GM15510 (cell line): ENCODE results near the gene PRR7.

Source experiments
- POLR2A ChIP-seq: IDR thresholded peaks from 3 replicates; pipeline ENCODE4 v1.6.1; 2011; ENCODE audit warnings: borderline replicate concordance; ENCODE audit not compliant: insufficient read length; ENCODE audit errors: extremely low read depth

Gene PRR7

DNA sequence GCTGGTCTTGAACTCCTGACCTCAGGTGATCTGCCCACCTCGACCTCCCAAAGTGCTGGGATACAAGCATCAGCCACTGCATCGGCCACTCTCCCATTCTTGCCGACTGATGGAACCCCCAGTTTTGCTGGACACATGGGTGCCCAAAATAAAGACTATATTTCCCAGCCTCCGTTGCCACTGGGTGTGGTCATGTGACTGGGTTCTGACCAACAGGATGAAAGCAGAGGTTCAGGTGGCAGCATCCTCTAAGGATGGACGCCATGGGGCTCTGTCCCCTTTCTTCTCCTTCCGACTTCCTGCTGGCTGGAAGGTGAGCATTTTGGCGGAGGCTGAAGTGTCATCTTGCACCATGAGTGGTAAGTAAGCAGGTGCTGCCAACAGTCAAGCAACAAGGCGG, 40.5 kb downstream of the PRR7 start:
- TF ChIP-seq POLR2A, result no peak

DNA sequence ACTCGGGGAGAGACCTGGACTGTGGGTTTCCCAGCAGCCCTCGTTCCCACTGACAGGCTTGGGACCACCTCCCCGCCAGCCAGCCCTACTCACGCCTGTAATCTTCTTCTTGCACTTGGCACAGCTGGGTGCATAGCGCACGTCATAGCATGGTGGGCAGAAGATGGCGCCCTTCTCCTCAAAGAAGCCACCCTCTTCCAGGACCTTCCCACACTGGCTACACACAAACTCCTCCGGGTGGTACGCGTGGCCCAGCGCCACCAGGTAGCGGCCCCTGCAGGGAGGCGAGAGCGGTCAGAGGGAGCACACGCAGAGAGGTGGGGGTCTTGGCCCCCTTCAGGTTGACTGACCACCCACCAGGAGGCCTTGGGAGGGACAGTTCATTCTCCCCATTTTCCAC, 41.4 kb downstream of the PRR7 start:
- no peak for TF ChIP-seq POLR2A

DNA sequence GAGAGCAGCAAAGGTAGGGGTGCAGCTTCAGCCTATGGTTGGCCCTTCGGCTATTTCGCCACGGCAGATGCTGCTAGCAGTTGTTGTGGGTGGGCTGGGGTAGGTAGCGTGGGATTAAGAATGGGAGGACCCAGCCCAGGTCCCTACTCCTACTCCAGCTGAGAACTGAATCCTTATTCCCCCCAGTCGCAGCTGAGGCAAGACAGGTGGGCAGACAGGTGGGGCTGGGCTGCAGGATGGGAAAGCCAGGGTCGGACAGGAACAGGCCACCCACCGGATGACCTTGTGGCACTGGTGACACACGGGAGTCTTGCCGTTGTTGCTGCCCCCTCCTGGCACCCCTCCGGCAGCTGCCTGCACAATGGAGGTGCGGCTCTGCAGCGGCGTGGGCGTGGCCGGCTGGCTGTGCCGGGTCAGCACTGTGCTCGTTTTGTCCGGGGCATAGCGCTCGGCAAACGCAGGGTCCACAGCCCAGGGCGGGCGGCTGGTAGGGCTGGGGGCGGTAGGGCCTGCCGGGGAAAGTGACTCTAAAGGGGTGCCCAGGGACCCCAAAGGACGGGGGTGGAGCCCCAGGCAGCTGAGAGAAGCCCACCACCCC, 42.6 kb downstream of the PRR7 start:
- no peak for TF ChIP-seq POLR2A

DNA sequence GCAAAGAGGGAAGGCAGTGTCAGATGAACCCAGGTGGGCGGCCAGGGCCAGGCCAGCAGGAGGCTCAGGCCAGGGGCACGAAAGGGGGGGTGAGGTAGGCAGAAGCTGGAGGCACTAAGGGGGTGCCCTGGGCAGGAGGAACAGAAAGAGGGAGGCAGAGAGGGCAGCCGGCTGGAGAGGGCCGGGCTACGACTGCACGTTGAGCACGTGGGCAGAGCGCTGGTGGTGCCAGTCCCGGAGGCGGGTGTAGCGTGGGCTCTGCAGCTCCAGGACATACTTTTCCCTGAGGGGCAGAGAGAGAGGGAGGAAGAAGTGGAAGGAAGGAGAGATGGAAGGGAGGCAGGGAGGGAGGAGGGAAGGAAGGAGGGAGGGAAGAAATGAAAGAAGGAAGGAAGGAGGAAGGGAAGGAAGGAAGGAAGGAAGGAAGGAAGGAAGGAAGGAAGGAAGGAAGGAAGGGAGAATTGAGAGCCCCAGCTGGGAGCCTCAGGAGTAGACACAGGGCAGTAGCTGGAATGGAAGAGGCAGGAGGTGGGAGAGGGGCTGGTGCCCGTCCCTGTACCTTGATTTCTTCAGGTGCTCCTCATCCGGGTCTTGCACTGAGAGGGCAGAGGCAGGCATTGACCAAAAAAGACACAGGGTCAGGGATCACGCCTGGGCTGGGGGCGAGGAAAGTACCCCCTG, 43.8 kb downstream of the PRR7 start:
- no peak for TF ChIP-seq POLR2A

DNA sequence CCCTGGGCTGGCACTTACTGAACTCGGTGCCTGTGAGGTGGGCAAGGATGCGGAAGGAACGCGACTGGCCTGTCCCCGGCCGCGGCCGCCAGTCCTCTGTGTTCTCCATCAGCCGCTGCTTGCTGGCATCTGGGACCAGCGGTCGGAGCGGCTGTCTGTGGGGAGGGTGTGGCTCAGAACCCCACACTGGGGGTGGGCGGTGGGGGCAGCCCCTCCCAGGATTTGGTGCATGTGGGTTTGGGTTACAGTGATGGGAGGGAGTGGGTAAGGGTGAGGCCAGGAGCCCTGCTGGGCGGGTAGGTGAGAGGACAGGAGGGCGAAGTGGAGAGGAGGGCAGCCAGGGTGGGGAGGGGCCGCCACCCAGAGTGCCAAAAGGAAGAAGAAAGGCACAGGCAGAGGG, 44.4 kb downstream of the PRR7 start:
- no peak for TF ChIP-seq POLR2A

DNA sequence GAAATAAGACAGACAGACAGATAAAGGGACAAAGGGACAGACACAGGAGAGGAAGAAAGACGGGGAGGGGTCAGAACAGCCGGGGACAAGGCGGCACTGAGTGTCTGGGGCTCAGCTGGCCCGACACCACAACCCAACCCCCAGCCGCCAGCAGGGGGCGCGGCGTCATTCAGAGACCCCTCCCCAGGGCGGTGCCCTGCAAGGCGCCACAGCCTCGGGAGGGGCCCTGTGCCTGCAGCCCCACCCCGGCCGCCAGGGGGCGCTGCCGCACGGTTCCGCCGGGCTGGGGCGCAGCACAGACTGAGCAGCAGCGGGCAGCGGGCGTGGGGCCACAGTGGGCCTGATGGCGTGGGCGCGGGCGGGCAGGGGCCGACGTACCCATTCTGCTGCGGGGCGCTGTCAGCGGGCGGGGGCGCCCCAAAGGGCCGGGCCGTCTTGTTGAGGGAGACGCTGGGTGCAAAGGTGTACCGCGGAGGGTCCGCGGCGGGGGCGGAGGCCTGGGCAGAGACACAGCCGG, 44.9 kb downstream of the PRR7 start:
- no peak for TF ChIP-seq POLR2A

DNA sequence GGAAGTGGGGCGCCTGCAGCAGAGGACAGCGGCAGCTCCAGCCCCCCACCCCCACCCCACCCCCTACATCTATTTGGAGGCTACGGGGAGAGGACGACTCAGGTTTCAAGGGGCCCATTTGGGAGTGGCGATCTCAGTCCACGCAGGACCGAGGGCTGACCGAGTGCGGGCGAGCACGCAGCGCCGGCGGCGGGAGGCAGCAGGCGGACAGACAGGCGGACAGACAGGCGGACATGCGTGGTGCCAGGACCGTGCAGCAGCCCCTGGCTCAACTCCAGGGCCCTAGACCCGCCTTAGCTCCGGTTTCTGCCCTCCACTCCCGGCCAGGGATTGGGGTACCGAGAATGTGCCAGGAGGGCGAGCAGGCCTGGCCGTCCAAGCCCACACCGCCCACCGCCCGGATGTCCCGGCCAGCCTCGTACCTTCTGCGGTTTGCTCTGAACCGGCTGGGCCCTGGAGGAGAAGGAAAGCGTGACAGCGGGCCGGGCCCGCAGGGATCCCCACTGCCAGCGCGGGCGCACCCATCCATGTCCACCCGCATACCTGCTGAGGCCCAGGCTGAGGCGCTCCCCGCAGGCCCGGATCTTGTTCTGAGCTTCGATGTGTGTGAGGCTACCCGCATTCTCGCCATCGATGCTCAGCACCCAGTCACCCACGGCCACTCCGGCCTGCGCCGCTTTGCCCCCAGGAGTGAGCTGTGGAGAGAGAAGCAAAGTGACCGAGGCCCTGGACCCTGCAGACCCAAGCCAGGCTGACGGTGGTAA, 45.6 kb downstream of the PRR7 start:
- TF ChIP-seq POLR2A, result no peak

DNA sequence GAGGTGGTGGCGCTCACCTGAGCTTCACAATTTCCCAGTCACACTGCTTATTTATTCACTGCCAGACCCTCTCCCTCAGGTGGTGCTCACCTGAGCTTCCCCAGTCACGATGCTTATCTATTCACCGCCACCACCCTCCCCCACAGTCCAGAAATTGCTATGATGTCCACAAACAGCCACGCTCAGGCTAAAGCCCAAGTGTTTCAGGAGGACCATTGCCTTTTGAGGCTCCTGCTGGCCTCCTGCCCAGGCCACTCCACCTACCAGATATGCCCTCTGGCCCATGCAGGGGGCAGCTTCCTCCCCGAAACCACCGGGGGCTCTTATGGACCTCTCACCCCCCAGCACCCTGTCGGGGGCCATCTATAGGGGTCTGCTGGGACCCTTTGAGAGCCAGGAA, 46.2 kb downstream of the PRR7 start:
- no peak for TF ChIP-seq POLR2A

DNA sequence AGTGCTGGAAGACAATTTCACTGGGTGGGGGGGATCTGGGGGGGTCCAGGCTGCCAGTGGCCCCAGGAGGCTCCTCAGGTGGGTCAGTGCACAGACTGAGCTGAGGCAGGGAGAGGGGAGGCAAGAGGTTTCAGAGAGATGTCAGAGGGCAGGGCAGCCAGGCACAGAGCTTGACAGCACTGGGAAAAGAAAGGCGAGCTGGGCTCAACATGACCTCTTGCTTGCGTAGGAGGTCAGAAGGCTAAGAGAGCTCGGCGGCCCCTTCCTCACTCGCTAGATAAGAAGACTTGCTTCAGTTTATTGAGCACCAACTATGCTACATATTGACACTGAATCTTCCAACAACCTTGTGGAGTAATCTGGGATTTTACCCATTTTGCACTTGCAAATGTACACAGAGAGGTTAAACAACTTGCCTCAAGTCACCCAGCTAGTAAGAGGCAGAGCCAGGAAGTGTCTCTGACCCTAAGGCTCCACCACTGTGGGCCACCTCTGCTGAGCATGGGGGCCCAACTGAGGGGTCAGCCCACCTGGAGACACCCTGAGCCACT, 47.3 kb downstream of the PRR7 start:
- no peak for TF ChIP-seq POLR2A

DNA sequence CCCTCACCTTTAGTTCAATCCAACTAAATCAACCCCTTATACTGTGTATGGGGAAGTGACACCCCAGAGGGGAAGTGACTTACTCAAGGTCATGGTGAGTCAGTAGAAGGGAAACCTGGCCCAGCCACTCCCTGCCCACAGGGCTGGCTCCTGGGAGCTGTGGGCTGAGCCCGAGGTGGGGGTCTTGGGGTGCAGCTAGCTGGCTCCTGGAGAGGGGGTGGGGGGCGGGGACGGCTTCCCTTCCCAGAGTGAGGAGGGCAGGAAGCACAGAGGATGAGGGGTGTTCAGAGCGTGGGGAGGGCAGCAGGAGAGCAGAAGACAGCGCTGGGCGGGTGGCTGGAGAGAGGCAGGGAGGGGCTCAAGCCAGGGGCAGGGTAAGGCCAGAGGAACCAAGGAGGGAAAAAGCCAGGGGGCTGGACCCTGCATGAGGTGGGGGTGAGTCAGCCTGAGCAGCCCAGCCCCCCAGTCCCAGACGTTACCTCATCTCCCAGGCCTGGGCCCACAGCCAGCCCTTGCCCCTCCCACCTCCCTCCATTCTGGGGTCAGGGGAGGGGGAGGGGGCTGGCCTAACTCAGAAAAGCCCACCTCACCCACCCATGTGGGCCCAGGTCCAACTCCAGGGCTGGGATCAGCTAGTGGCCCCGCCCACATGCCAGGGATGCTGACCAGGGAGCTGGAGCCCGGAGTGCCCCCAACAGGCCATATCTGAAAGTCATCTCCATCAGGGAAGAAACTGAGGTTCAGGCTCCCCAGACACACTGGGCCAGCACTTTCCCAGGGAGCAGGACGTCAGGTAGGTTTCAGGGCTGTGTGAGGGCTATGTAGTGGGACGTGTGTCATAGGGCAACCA, 48.0 kb downstream of the PRR7 start:
- TF ChIP-seq POLR2A, result no peak

DNA sequence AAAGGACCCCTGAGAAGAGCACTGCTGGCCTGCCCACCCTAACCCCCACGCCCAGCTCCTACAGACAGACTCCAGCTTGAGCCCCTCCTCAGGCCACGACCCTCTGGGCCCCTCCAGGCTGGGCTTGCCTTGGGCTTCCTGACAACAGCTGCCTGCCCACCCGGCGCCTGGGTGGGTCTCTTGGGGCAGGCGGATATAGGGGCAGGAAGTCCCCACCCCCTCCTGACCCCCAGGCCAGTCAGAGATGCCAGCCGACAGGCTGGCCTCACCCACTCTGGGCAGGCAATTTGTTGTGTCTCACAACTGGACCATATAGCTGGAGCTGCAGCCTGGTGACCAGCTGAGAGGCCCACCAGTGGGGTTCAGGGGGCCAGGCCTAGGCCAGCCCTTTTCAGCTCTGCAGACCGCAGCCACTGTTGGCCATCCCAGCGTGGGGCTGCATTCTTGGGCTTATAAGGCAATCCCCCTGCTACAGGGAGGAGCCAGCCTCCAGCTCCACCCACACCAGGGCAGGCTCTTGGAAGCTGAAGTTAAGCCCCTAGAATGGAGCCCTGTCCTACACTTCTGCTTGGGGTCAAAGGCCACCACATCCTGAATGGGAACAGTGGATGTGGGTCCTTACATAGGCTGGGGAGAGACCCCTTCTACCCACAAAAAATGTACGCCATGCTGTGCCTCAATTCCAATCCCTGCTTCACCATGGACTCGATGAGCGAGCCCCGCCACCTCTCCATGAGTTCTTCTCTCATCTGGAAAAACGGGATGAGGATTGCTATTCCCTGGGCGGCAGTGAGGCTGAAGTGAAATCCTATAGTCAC, 48.8 kb downstream of the PRR7 start:
- no peak for TF ChIP-seq POLR2A

DNA sequence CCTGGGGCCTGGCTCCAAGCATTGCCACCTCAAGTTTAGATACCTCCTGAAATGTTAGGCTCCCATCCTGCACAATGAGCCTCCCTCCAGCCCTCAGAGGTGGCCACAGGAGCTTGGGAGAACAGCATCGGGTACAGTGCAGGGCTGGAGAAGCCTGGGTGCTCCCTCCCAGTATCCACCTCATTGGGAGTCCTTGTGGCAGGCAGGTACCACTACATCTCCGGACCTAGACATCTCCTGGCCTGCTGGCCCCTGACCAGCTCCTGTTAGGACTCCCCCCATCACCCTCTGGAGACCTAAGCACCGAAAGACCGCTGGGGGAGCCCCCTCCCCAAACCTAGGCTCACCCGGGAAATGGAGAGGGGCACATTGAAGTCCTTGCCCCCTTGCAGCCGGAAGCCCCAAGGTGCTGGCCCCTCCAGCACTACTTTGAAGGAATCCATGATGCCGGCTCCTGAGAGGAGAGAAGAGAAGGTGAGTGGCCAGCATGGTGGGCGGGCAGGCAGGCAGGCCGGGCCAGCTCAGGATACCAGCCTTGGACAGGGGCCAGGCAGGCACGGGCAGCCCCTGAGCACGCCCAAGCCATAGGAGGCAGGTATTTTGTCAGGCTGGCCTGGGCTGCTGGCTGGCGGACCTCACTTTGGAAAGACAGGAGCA, 49.6 kb downstream of the PRR7 start:
- TF ChIP-seq POLR2A, result no peak

DNA sequence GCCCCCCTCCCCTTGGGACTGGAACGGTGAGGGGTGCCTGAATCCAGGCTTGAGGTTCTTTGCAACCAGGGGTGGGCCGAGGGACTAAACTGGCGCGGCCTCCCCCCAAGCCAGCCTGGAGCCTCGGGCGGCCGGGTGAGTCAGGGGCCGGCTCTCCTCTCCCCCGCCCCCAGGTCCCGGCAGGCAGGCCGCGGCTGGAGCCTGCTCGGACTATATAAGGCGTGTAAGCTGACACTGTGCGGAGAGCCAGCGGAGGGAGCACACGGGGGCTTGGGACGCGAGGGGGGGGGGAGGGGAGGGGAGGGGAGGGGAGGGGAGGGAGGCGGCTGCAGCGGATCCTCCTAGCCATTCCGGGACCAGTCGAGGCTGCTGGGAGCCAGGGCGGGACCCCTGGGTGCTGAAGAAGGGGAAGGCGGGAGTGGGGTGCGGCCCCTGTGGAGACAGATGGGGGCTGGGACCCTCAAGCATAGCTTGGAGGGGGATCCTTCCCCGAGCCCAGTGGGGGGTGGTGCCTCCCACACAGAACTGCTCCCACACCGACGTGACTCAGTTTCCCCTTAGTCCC, 50.2 kb downstream of the PRR7 start:
- TF ChIP-seq POLR2A, result no peak
